Ovary (tissue), 9 donors: Measurements from ENCODE around the gene AMELX. TPM values are rescaled to one million over a fixed set of nuclear protein-coding genes. Genes with fewer than 3 reads are reported as not detected.

ENCODE experiments used
- DNase-seq, 5 donors: peaks; one replicate each; pipeline ENCODE4 v3.0.0-alpha.2; 2019 to 2020
- H3K27ac ChIP-seq, 2 donors: fragments of 200-600 bp; one replicate each; pipeline versions ENCODE4 v1.5.1 to v1.8.0; 2019 to 2022
- H3K27me3 ChIP-seq: fragments of 200-600 bp; one replicate; pipeline ENCODE4 v1.8.0; 2022
- H3K36me3 ChIP-seq: fragments of 200-600 bp; sonication (generic); one replicate; pipeline ENCODE4 v1.5.1; 2019
- H3K4me1 ChIP-seq: one replicate; pipeline ENCODE4 v1.8.1; 2013; ENCODE audit warnings: mild to moderate bottlenecking, moderate library complexity; ENCODE audit not compliant: insufficient read depth
- H3K4me3 ChIP-seq: fragments of 200-600 bp; sonication (generic); one replicate; pipeline ENCODE4 v1.5.1; 2017
- H3K9me3 ChIP-seq, 2 donors: fragments of 200-600 bp in 1 of 2; sonication (generic) in 1 of 2; one replicate each; pipeline versions ENCODE4 v1.5.1 to v1.8.1; 2013 to 2019; ENCODE audit warnings: mild to moderate bottlenecking in 1 of 2, moderate library complexity in 1 of 2
- CTCF ChIP-seq, 3 donors: fragments of 450-650 bp in 2 of 3; fragments of 200-600 bp in 1 of 3; IDR thresholded peaks; one replicate each; pipeline versions ENCODE4 v1.5.1 to v1.8.0; 2016 to 2022; ENCODE audit warnings: antibody characterized with exemption in 3 of 3, mild to moderate bottlenecking in 1 of 3
- EP300 ChIP-seq: sonication (generic); formaldehyde crosslinking; IDR thresholded peaks from one replicate; pipeline ENCODE4 v1.6.1; 2017; ENCODE audit warnings: antibody characterized with exemption
- POLR2A ChIP-seq: fragments of 450-650 bp; IDR thresholded peaks from one replicate; pipeline ENCODE4 v1.6.1; 2017; ENCODE audit warnings: antibody characterized with exemption, mild to moderate bottlenecking, moderate library complexity
- WGBS, 3 donors: extraction: QIAGEN DNeasy Blood & Tissue Kit in 1 of 3; methylation state at CpG; one replicate each; pipeline versions ENCODE4 v1.1.5 to v1.1.7; 2013 to 2017; 5-methylcytosine and 5-hydroxymethylcytosine counted together
- intact Hi-C, 4 donors: fragments of 100-400 bp; cut with DNase I; formaldehyde crosslinking; loops; one replicate each; pipeline versions ENCODE4 v1.11.0 to v1.15.1; 2022 to 2023
- polyA plus RNA-seq, 2 donors: library from polyadenylated mRNA; stranded (reverse); fragments of 200-250 nt in 1 of 2; fragments of 350-450 nt in 1 of 2; fragmentation: Illumina TruSeq in 1 of 2; extraction: RNeasy Lipid Tissue Mini Kit (QIAGEN cat#74804) in 1 of 2; gene quantifications; one replicate each; pipeline ENCODE4 v1.2.3, GENCODE V29; 2013 to 2014
- total RNA-seq, 7 donors: library from RNA; depleted of rRNA in 2 of 7; stranded (reverse); fragments of >200 nt in 2 of 7; fragmentation: NEBNext Ultra II Directional in 3 of 7; extraction: Animal tissue kit (Norgen Biotek cat#: 25700) in 3 of 7; gene quantifications; one replicate each; pipeline versions ENCODE4 v1.1.0 to v1.2.4, GENCODE V29; 2016 to 2023
- donor health status: DM: no; HTN: no; CAD: no; lungs with moderate emphysema.
- donor health status: DM: no; HTN: no; CAD: no.
- donor health status: Bipolar disorder and iron deficiency.
- donor health status: DM: yes; HTN: yes; CAD: no.
- donor health status: DM: no; HTN: no; CAD: no.
- donor health status: DM: yes; HTN: yes; CAD: no.

AMELX gene
- total and polyA plus RNA-seq, 9 donors: not detected

GRCh38 chrX:11287505-11287904 is 5.7 kb upstream of the AMELX start:
- intact Hi-C loops: no loop called here
- 54 to 62% (median 61%) methylated on average over 1 of the region's 1 CpG for WGBS, 3 donors
- DNase-seq: no peak
- TF ChIP-seq EP300 (no peak), CTCF (IDR thresholded peaks at IDR 0.05) (no peak), POLR2A (no peak)
- Histone ChIP-seq H3K27me3 (no peaks in the 10 kb centered on the region), H3K27ac (no peak overlapping the region), H3K4me1 (no peaks in the 10 kb centered on the region), H3K36me3 (no peaks in the 10 kb centered on the region), H3K4me3 (no peak overlapping the region), H3K9me3 (no peaks in the 10 kb centered on the region)

- no peak for TF ChIP-seq CTCF (IDR thresholded peaks at IDR 0.05)
- TF ChIP-seq POLR2A: no peak
- no peak for TF ChIP-seq EP300
- no peak for DNase-seq
Observed at GRCh38 chrX:11290416-11291102, 2.7 kb upstream of the AMELX start.

GRCh38 chrX:11296051-11296450 is 2.8 kb downstream of the AMELX start:
- no peaks in the 10 kb centered on the region for H3K4me1 ChIP-seq
- intact Hi-C loops: no loop called here
- 58 to 65% (median 59%) methylated on average over 5 of the region's 5 CpGs for whole genome bisulfite sequencing, 3 donors
- no peaks in the 10 kb centered on the region for H3K27me3 ChIP-seq
- no peak overlapping the region for H3K4me3 ChIP-seq
- DNase-seq: no peak
- no peak overlapping the region for H3K27ac ChIP-seq
- no peaks in the 10 kb centered on the region for H3K9me3 ChIP-seq
- TF ChIP-seq CTCF (IDR thresholded peaks at IDR 0.05) (no peak), POLR2A (no peak), EP300 (no peak)
- H3K36me3 ChIP-seq: no peaks in the 10 kb centered on the region

More at GRCh38 chrX:11290416-11291102, 2.7 kb upstream of the AMELX start:
- H3K27me3 ChIP-seq: no peaks in the 10 kb centered on the region
- no peak overlapping the region for H3K27ac ChIP-seq
- no peak overlapping the region for H3K4me3 ChIP-seq
- no peaks in the 10 kb centered on the region for H3K36me3 ChIP-seq
- 55 to 70% (median 65%) methylated on average over 8 of the region's 8 CpGs for WGBS, 3 donors
- H3K9me3 ChIP-seq: no peaks in the 10 kb centered on the region
- intact Hi-C loops: no loop called here
- H3K4me1 ChIP-seq: no peaks in the 10 kb centered on the region

GRCh38 chrX:11298600-11298999 is 5.4 kb downstream of the AMELX start:
- no peaks in the 10 kb centered on the region for H3K27me3 ChIP-seq
- TF ChIP-seq EP300 (no peak), POLR2A (no peak), CTCF (IDR thresholded peaks at IDR 0.05) (no peak)
- intact Hi-C loops: no loop called here
- no peaks in the 10 kb centered on the region for H3K9me3 ChIP-seq
- no peak overlapping the region for H3K27ac ChIP-seq
- 81 to 87% (median 86%) methylated on average over 9 of the region's 9 CpGs for WGBS, 3 donors
- H3K4me1 ChIP-seq: no peaks in the 10 kb centered on the region
- DNase-seq: no peak
- no peaks in the 10 kb centered on the region for H3K36me3 ChIP-seq
- H3K4me3 ChIP-seq: no peak overlapping the region
